ENCODE results near the gene LFNG. TPM values are rescaled to one million over a fixed set of nuclear protein-coding genes. Genes with fewer than 3 reads are reported as not detected.

Gene LFNG
- total and polyA plus RNA-seq, 12 donors = 2.4 to 11.8 (median 9.0) TPM

- WGBS, 2 donors = 95 to 96% methylated on average over 23 of the region's 23 CpGs
- intact Hi-C loops (cut with DNase I) = loop anchor here in 1 of 10 donors (10.0 kb wide), 1 partner anchor 70 kb away; the partner anchor contains the start of gene GRIFIN
- Histone ChIP-seq H3K4me3 (no peak overlapping the region), H3K9me3 (no peaks in the 10 kb centered on the region), H3K4me1 (no peaks in the 10 kb centered on the region), H3K27me3 (no peaks in the 10 kb centered on the region), H3K36me3 (peaks cover 0 to 100% (median 64%) of the 10 kb centered on the region in 9 donors), H3K27ac (no peak overlapping the region)
- ATAC-seq (no peak), DNase-seq (no peak)
- no peak for TF ChIP-seq CTCF (IDR thresholded peaks at IDR 0.05)
These were observed 25.1 kb downstream of the LFNG start for GRCh38 chr7:2544541-2545188.

- ATAC-seq (no peak), DNase-seq (no peak)
- intact Hi-C loops (cut with DNase I) = loop anchor here in 1 of 10 donors (10.0 kb wide), 1 partner anchor 71 kb away; the partner anchor contains the start of gene GRIFIN
These were observed 26.3 kb downstream of the LFNG start for GRCh38 chr7:2545746-2546425.

GRCh38 chr7:2546776-2547586, 27.4 kb downstream of the LFNG start:
- no peaks in the 10 kb centered on the region for H3K4me1 ChIP-seq
- DNase-seq (no peak), ATAC-seq (no peak)
- no peak for TF ChIP-seq CTCF (IDR thresholded peaks at IDR 0.05)
- WGBS, 2 donors = 89 to 92% methylated on average over 31 of the region's 31 CpGs
- intact Hi-C loops (cut with DNase I) = loop anchor here in 1 of 10 donors (10.0 kb wide), 1 partner anchor 72 kb away; the partner anchor contains the start of gene GRIFIN
- H3K27me3 ChIP-seq = no peaks in the 10 kb centered on the region
- no peak overlapping the region for H3K27ac ChIP-seq
- H3K36me3 ChIP-seq = peaks cover 0 to 99% (median 55%) of the 10 kb centered on the region in 9 donors
- H3K9me3 ChIP-seq = no peaks in the 10 kb centered on the region
- no peak overlapping the region for H3K4me3 ChIP-seq

More at GRCh38 chr7:2545746-2546425, 26.3 kb downstream of the LFNG start:
- Histone ChIP-seq H3K4me3 (no peak overlapping the region), H3K36me3 (peaks cover 0 to 99% (median 64%) of the 10 kb centered on the region in 9 donors), H3K9me3 (no peaks in the 10 kb centered on the region), H3K27ac (no peak overlapping the region), H3K27me3 (no peaks in the 10 kb centered on the region), H3K4me1 (no peaks in the 10 kb centered on the region)
- 93 to 96% methylated on average over 20 of the region's 20 CpGs for WGBS, 2 donors
- TF ChIP-seq CTCF (IDR thresholded peaks at IDR 0.05) = no peak

- TF ChIP-seq CTCF (IDR thresholded peaks at IDR 0.05) = no peak
- H3K9me3 ChIP-seq = no peaks in the 10 kb centered on the region
These were observed 31.8 kb downstream of the LFNG start for GRCh38 chr7:2551418-2551817.

More at GRCh38 chr7:2551418-2551817, 31.8 kb downstream of the LFNG start:
- WGBS, 2 donors = 98 to 99% methylated on average over 8 of the region's 8 CpGs
- DNase-seq (no peak), ATAC-seq (no peak)
- H3K27ac ChIP-seq = no peak overlapping the region
- peaks cover 0 to 73% (median 26%) of the 10 kb centered on the region in 9 donors for H3K36me3 ChIP-seq
- no peaks in the 10 kb centered on the region for H3K27me3 ChIP-seq
- intact Hi-C loops (cut with DNase I) = loop anchor here in 5 of 10 donors (5.0 to 10.0 kb wide), 2 partner anchors 74 to 77 kb away; partner anchors contain the start of gene GRIFIN (in 5 of the 5)
- H3K4me3 ChIP-seq = no peak overlapping the region
- peaks cover 0 to 35% (median 22%) of the 10 kb centered on the region in 9 donors for H3K4me1 ChIP-seq

Measured in heart right ventricle (tissue), 16 donors.